PFSK-1 (cell line): Measurements from ENCODE around the gene CCDC192.

Experiments
- FOXP2 ChIP-seq: optimal IDR thresholded peaks from 2 replicates; pipeline ENCODE3; 2011; ENCODE audit warnings: borderline replicate concordance, control low read depth, inconsistent platforms; ENCODE audit not compliant: insufficient read depth; ENCODE audit errors: extremely low read length, extremely low read depth
- TF ChIP-seq, protein P1 (sequence below), 2 experiments: IDR thresholded peaks; 2 replicates each; pipeline versions ENCODE4 v1.6.1 to v1.8.0; 2011 to 2012; ENCODE audit warnings: low read depth in 2 of 2, low read length in 2 of 2, control low read depth in 1 of 2, inconsistent platforms in 1 of 2, mild to moderate bottlenecking in 1 of 2, moderate library complexity in 1 of 2; ENCODE audit not compliant: insufficient read depth in 1 of 2

DNA sequence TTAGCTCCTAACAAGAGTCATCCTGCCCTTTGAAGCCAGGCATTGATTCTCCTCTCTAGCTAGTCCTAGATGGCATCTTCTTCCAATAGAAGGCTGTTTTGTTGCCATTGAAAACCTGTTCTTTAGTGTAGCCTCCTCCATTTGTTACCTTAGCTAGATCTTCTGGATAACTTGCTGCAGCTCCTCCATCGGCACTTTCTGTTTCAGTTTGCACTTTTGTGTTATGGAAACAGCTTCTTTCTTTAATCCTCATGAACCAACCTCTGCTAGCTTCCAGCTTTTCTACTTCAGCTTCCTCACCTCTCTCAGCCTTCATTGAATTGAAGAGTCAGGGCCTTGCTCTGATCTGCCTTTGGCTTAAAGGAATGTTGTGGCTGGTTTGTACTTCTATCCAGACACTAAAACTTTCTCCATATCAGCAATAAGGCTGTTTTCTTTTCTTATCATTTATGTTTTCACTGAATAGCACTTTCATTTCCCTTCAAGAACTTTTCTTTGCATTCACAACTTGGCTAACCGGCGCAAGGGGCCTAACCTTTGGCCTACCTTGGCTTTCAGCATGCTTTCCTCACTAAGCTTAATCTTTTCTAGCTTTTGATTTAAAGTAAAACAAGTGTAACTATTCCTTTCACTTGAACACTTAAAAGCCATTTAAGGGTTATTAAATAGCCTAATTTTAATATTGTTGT lies 213.8 kb downstream of the CCDC192 start:
- TF ChIP-seq, protein P1, sequence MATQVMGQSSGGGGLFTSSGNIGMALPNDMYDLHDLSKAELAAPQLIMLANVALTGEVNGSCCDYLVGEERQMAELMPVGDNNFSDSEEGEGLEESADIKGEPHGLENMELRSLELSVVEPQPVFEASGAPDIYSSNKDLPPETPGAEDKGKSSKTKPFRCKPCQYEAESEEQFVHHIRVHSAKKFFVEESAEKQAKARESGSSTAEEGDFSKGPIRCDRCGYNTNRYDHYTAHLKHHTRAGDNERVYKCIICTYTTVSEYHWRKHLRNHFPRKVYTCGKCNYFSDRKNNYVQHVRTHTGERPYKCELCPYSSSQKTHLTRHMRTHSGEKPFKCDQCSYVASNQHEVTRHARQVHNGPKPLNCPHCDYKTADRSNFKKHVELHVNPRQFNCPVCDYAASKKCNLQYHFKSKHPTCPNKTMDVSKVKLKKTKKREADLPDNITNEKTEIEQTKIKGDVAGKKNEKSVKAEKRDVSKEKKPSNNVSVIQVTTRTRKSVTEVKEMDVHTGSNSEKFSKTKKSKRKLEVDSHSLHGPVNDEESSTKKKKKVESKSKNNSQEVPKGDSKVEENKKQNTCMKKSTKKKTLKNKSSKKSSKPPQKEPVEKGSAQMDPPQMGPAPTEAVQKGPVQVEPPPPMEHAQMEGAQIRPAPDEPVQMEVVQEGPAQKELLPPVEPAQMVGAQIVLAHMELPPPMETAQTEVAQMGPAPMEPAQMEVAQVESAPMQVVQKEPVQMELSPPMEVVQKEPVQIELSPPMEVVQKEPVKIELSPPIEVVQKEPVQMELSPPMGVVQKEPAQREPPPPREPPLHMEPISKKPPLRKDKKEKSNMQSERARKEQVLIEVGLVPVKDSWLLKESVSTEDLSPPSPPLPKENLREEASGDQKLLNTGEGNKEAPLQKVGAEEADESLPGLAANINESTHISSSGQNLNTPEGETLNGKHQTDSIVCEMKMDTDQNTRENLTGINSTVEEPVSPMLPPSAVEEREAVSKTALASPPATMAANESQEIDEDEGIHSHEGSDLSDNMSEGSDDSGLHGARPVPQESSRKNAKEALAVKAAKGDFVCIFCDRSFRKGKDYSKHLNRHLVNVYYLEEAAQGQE (IDR thresholded peaks at IDR 0.05; ENCODE audit: insufficient read depth in 1 of 2, low read depth in 2 of 2, low read length in 2 of 2) = no peak
- no peak for TF ChIP-seq FOXP2
